Mesenteric fat pad (tissue), 1 donor: ENCODE measurements around the gene TMEM178A. TPM values are rescaled to one million over a fixed set of nuclear protein-coding genes. Genes with fewer than 3 reads are reported as not detected.
"Not testable (repeated sequence)": the region's sequence is repeated elsewhere in the genome, so short reads cannot be mapped to it uniquely, and the experiment has no call there.

Source experiments
- DNase-seq: peaks from one replicate; pipeline ENCODE4 v3.0.0-alpha.2; 2020; ENCODE audit warnings: low spot score
- total RNA-seq: library from RNA; stranded (reverse); fragmentation: NEBNext Ultra II Directional; extraction: Animal tissue kit (Norgen Biotek cat#: 25700); gene quantifications from one replicate; pipeline ENCODE4 v1.2.1, GENCODE V29; 2021
- donor health status: DM: yes; HTN: yes; CAD: no.

TMEM178A gene
- total RNA-seq, 1 donor from 2014 or later: 1.5 TPM

GRCh38 chr2:39647104-39647765 is 18.5 kb upstream of the TMEM178A start:
- no peak for DNase-seq

GRCh38 chr2:39648580-39648979 is 17.1 kb upstream of the TMEM178A start:
- DNase-seq: no peak

- DNase-seq: no peak
These were observed 16.2 kb upstream of the TMEM178A start for GRCh38 chr2:39649511-39649910.

- DNase-seq: no peak
These were observed 15.2 kb upstream of the TMEM178A start for GRCh38 chr2:39650468-39650867.

GRCh38 chr2:39656215-39656614 is 9.5 kb upstream of the TMEM178A start:
- DNase-seq: not testable (repeated sequence)

- no peak for DNase-seq
These were observed 8.3 kb upstream of the TMEM178A start for GRCh38 chr2:39657287-39657937.

GRCh38 chr2:39658371-39658770 is 7.3 kb upstream of the TMEM178A start:
- no peak for DNase-seq

- DNase-seq: no peak
These were observed 5.7 kb upstream of the TMEM178A start for GRCh38 chr2:39659765-39660611.

GRCh38 chr2:39660612-39661236 is 5.0 kb upstream of the TMEM178A start:
- no peak for DNase-seq

GRCh38 chr2:39661826-39662225 is 3.9 kb upstream of the TMEM178A start:
- no peak for DNase-seq

- DNase-seq: no peak
These were observed 2.4 kb upstream of the TMEM178A start for GRCh38 chr2:39663187-39663930.

- no peak for DNase-seq
These were observed 1.4 kb upstream of the TMEM178A start for GRCh38 chr2:39664232-39664887.

GRCh38 chr2:39664888-39665591 is 677 bp upstream of the TMEM178A start:
- DNase-seq: no peak

GRCh38 chr2:39666491-39667101 is 879 bp downstream of the TMEM178A start:
- no peak for DNase-seq

GRCh38 chr2:39667104-39667885 is 1.6 kb downstream of the TMEM178A start:
- DNase-seq: no peak

- no peak for DNase-seq
These were observed 2.2 kb downstream of the TMEM178A start for GRCh38 chr2:39667886-39668276.

GRCh38 chr2:39668576-39669080 is 2.9 kb downstream of the TMEM178A start:
- DNase-seq: no peak

GRCh38 chr2:39671604-39672003 is 5.9 kb downstream of the TMEM178A start:
- DNase-seq: no peak
